HG03135 (cell line): Measurements from ENCODE around the gene CCL2.

Experiments used
- ATAC-seq: cut with Tn5 transposase; IDR thresholded peaks from one replicate; pipeline ENCODE4 v1.9.1; 2021; ENCODE audit warnings: mild to moderate bottlenecking, moderate library complexity; ENCODE audit not compliant: unreplicated experiment

Gene CCL2

GRCh38 chr17:34261568-34262337 is 6.7 kb downstream of the CCL2 start:
- no peak for ATAC-seq

GRCh38 chr17:34265711-34266110 is 10.6 kb downstream of the CCL2 start:
- no peak for ATAC-seq

- ATAC-seq = no peak
Measured at GRCh38 chr17:34269969-34270368, 14.9 kb downstream of the CCL2 start, which contains the start of gene CCL7. CCL7 (plus strand) TSS chr17:34270221; CDS start chr17:34270291, 70 bp downstream.

GRCh38 chr17:34275881-34276280 is 20.8 kb downstream of the CCL2 start:
- ATAC-seq = no peak

- no peak for ATAC-seq
Measured at GRCh38 chr17:34276826-34277225, 21.7 kb downstream of the CCL2 start.

GRCh38 chr17:34283571-34283970 is 28.5 kb downstream of the CCL2 start:
- no peak for ATAC-seq

- no peak for ATAC-seq
Measured at GRCh38 chr17:34285286-34285792, 30.3 kb downstream of the CCL2 start, which contains the start of gene CCL11. CCL11 (plus strand) TSS chr17:34285742; CDS start chr17:34285809, 67 bp downstream.

- no peak for ATAC-seq
Measured at GRCh38 chr17:34287875-34288274, 32.8 kb downstream of the CCL2 start.

- no peak for ATAC-seq
Measured at GRCh38 chr17:34290586-34290985, 35.5 kb downstream of the CCL2 start.

GRCh38 chr17:34291721-34292348 is 36.8 kb downstream of the CCL2 start:
- no peak for ATAC-seq

- ATAC-seq = no peak
Measured at GRCh38 chr17:34299027-34299426, 43.9 kb downstream of the CCL2 start.

GRCh38 chr17:34299956-34300577 is 45.0 kb downstream of the CCL2 start:
- no peak for ATAC-seq

- ATAC-seq = no peak
Measured at GRCh38 chr17:34300652-34301370, 45.7 kb downstream of the CCL2 start.

- no peak for ATAC-seq
Measured at GRCh38 chr17:34301986-34302385, 46.9 kb downstream of the CCL2 start.

- ATAC-seq = no peak
Measured at GRCh38 chr17:34302636-34303035, 47.6 kb downstream of the CCL2 start.

- no peak for ATAC-seq
Measured at GRCh38 chr17:34303606-34304005, 48.5 kb downstream of the CCL2 start.

GRCh38 chr17:34305061-34305460 is 50.0 kb downstream of the CCL2 start:
- ATAC-seq = no peak

GRCh38 chr17:34305606-34306005 is 50.5 kb downstream of the CCL2 start:
- ATAC-seq = no peak

GRCh38 chr17:34306466-34306865 is 51.4 kb downstream of the CCL2 start:
- ATAC-seq = no peak
